Femur (tissue), 1 donor: Measurements from ENCODE around the gene FRMD8.

Source experiments
- DNase-seq: peaks from one replicate; pipeline ENCODE4 v3.0.0-alpha.2; 2017

FRMD8 gene

GRCh38 chr11:65386307-65387140 lies at the start of gene FRMD8:
TSS of gene FRMD8 (plus strand) at chr11:65386637. CDS start at chr11:65387037, 400 bp downstream.
- DNase-seq, result peak; percentile 94

GRCh38 chr11:65338676-65339075 lies 47.8 kb upstream of the FRMD8 start:
- no peak for DNase-seq

GRCh38 chr11:65340226-65340625 lies 46.2 kb upstream of the FRMD8 start:
- DNase-seq, result no peak

- DNase-seq, result no peak
These were observed 44.6 kb upstream of the FRMD8 start for GRCh38 chr11:65341856-65342255.

- DNase-seq, result no peak
These were observed 34.9 kb upstream of the FRMD8 start for GRCh38 chr11:65351511-65351910.

GRCh38 chr11:65352783-65353182 lies 33.7 kb upstream of the FRMD8 start:
- no peak for DNase-seq

- DNase-seq, result no peak
These were observed 33.1 kb upstream of the FRMD8 start for GRCh38 chr11:65353376-65353775.

- DNase-seq, result no peak
These were observed 32.6 kb upstream of the FRMD8 start for GRCh38 chr11:65353900-65354264.

- DNase-seq, result peak; percentile 99
These were observed 32.0 kb upstream of the FRMD8 start, which contains the start of gene TIGD3 for GRCh38 chr11:65354265-65355012. TSS of gene TIGD3 (plus strand) at chr11:65354751. CDS start at chr11:65355809, 1,058 bp downstream.

- DNase-seq, result peak; percentile 49
These were observed 31.2 kb upstream of the FRMD8 start for GRCh38 chr11:65355013-65355775.

- DNase-seq, result peak; percentile 53
These were observed 30.6 kb upstream of the FRMD8 start for GRCh38 chr11:65355776-65356393.

GRCh38 chr11:65356394-65356972 lies 30.0 kb upstream of the FRMD8 start:
- DNase-seq, result no peak

GRCh38 chr11:65357856-65358356 lies 28.5 kb upstream of the FRMD8 start:
- DNase-seq, result no peak

GRCh38 chr11:65362320-65362931 lies 24.0 kb upstream of the FRMD8 start:
- no peak for DNase-seq

- DNase-seq, result no peak
These were observed 23.5 kb upstream of the FRMD8 start for GRCh38 chr11:65362966-65363365.

- DNase-seq, result no peak
These were observed 22.7 kb upstream of the FRMD8 start for GRCh38 chr11:65363770-65364169.

- no peak for DNase-seq
These were observed 20.1 kb upstream of the FRMD8 start for GRCh38 chr11:65366340-65366773.

- no peak for DNase-seq
These were observed 15.8 kb upstream of the FRMD8 start for GRCh38 chr11:65370659-65371049.

GRCh38 chr11:65373839-65374580 lies 12.4 kb upstream of the FRMD8 start:
- DNase-seq, result no peak

GRCh38 chr11:65375012-65375411 lies 11.4 kb upstream of the FRMD8 start:
- no peak for DNase-seq

- DNase-seq, result no peak
These were observed 10.2 kb upstream of the FRMD8 start for GRCh38 chr11:65376138-65376713.
